ENCODE results near the gene AQP7.
"Not testable (repeated sequence)": the region's sequence is repeated elsewhere in the genome, so short reads cannot be mapped to it uniquely, and the experiment has no call there.

AQP7 gene

GRCh38 chr9:33433871-33434270 lies 31.5 kb upstream of the AQP7 start:
- DNase-seq (ENCODE audit: low spot score) = no peak

- DNase-seq (ENCODE audit: low spot score) = no peak
These were observed 29.1 kb upstream of the AQP7 start for GRCh38 chr9:33431420-33431819.

GRCh38 chr9:33430942-33431341 lies 28.6 kb upstream of the AQP7 start:
- DNase-seq (ENCODE audit: low spot score) = no peak

GRCh38 chr9:33429256-33429985 lies 27.1 kb upstream of the AQP7 start:
- no peak for DNase-seq (ENCODE audit: low spot score)

GRCh38 chr9:33426843-33427293 lies 24.5 kb upstream of the AQP7 start:
- DNase-seq (ENCODE audit: low spot score) = no peak

GRCh38 chr9:33425128-33425533 lies 22.8 kb upstream of the AQP7 start:
- peak; percentile 46 for DNase-seq (ENCODE audit: low spot score)

- not testable (repeated sequence) for DNase-seq (ENCODE audit: low spot score)
These were observed 22.1 kb upstream of the AQP7 start for GRCh38 chr9:33424492-33424891.

- not testable (repeated sequence) for DNase-seq (ENCODE audit: low spot score)
These were observed 21.7 kb upstream of the AQP7 start for GRCh38 chr9:33424043-33424442.

- no peak for DNase-seq (ENCODE audit: low spot score)
These were observed 17.4 kb upstream of the AQP7 start for GRCh38 chr9:33419708-33420303.

- no peak for DNase-seq (ENCODE audit: low spot score)
These were observed 15.7 kb upstream of the AQP7 start for GRCh38 chr9:33418090-33418489.

- no peak for DNase-seq (ENCODE audit: low spot score)
These were observed 14.6 kb upstream of the AQP7 start for GRCh38 chr9:33416996-33417395.

GRCh38 chr9:33415501-33416038 lies 13.2 kb upstream of the AQP7 start:
- DNase-seq (ENCODE audit: low spot score) = peak; percentile 87

GRCh38 chr9:33414889-33415500 lies 12.6 kb upstream of the AQP7 start:
- no peak for DNase-seq (ENCODE audit: low spot score)

GRCh38 chr9:33414268-33414667 lies 11.9 kb upstream of the AQP7 start:
- DNase-seq (ENCODE audit: low spot score) = no peak

- no peak for DNase-seq (ENCODE audit: low spot score)
These were observed 5.7 kb upstream of the AQP7 start for GRCh38 chr9:33408087-33408486.

- no peak for DNase-seq (ENCODE audit: low spot score)
These were observed 4.7 kb upstream of the AQP7 start for GRCh38 chr9:33407061-33407460.

GRCh38 chr9:33404788-33405362 lies 2.5 kb upstream of the AQP7 start:
- DNase-seq (ENCODE audit: low spot score) = no peak

- DNase-seq (ENCODE audit: low spot score) = no peak
These were observed 1.8 kb upstream of the AQP7 start for GRCh38 chr9:33403941-33404787.

- DNase-seq (ENCODE audit: low spot score) = not testable (repeated sequence)
These were observed 559 bp downstream of the AQP7 start for GRCh38 chr9:33401809-33402208.

GRCh38 chr9:33399047-33399446 lies 3.3 kb downstream of the AQP7 start:
- DNase-seq (ENCODE audit: low spot score) = peak; percentile 40

- not testable (repeated sequence) for DNase-seq (ENCODE audit: low spot score)
These were observed 4.6 kb downstream of the AQP7 start for GRCh38 chr9:33397801-33398200.

All from kidney tubule cell (primary cell).